ENCODE measurements around the gene CHPF2.

GRCh38 chr7:151232917-151233701 lies 826 bp downstream of the CHPF2 start:
- TF ChIP-seq CTCF (IDR thresholded peaks at IDR 0.05) (no peak), POLR2AphosphoS5 (IDR thresholded peaks at IDR 0.05) (no peak), EP300 (IDR thresholded peaks at IDR 0.05) (no peak)
